ENCODE results near the gene SLC4A4. TPM values are rescaled to one million over a fixed set of nuclear protein-coding genes. Genes with fewer than 3 reads are reported as not detected.

SLC4A4 gene
- polyA plus RNA-seq, 1 of the 3 experiments (the other 2 are of a cell fraction): not detected

DNA sequence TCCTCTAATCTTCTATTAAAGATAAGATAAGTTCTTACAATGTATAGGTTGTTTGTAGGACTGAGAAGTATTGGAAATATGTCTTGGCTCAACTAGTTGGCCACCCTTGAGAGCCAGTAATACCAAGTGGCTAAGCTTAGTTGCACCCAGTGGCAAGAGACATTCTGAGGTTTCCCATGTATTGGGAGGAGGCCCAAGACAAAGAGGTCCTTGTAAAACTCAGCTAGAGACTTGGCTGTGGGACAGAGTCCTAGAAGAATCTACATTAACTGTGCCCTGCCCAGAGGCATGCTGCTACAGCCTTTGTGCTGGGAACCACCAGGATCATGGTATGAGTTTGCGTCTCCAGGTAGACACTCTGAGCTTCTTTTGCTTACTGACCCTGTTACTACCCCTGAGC lies 41.9 kb upstream of the SLC4A4 start:
- 0% methylated on average over 1 of the region's 1 CpG for WGBS (ENCODE audit: low lambda C conversion rate)
- TF ChIP-seq EZH2phosphoT487 (IDR thresholded peaks at IDR 0.05; ENCODE audit: borderline replicate concordance, low read depth) (no peak), MEF2A (IDR thresholded peaks at IDR 0.05; ENCODE audit: borderline replicate concordance, low read depth) (no peak), FOXM1 (IDR thresholded peaks at IDR 0.05; ENCODE audit: low read depth) (no peak)
- TF ChIP-seq, protein P1, sequence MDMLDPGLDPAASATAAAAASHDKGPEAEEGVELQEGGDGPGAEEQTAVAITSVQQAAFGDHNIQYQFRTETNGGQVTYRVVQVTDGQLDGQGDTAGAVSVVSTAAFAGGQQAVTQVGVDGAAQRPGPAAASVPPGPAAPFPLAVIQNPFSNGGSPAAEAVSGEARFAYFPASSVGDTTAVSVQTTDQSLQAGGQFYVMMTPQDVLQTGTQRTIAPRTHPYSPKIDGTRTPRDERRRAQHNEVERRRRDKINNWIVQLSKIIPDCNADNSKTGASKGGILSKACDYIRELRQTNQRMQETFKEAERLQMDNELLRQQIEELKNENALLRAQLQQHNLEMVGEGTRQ (IDR thresholded peaks at IDR 0.05; ENCODE audit: borderline replicate concordance, low read depth, low read length): no peak
- TF ChIP-seq, protein P2, sequence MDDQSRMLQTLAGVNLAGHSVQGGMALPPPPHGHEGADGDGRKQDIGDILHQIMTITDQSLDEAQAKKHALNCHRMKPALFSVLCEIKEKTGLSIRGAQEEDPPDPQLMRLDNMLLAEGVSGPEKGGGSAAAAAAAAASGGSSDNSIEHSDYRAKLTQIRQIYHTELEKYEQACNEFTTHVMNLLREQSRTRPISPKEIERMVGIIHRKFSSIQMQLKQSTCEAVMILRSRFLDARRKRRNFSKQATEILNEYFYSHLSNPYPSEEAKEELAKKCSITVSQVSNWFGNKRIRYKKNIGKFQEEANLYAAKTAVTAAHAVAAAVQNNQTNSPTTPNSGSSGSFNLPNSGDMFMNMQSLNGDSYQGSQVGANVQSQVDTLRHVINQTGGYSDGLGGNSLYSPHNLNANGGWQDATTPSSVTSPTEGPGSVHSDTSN (IDR thresholded peaks at IDR 0.05): no peak
- TF ChIP-seq, protein P3, sequence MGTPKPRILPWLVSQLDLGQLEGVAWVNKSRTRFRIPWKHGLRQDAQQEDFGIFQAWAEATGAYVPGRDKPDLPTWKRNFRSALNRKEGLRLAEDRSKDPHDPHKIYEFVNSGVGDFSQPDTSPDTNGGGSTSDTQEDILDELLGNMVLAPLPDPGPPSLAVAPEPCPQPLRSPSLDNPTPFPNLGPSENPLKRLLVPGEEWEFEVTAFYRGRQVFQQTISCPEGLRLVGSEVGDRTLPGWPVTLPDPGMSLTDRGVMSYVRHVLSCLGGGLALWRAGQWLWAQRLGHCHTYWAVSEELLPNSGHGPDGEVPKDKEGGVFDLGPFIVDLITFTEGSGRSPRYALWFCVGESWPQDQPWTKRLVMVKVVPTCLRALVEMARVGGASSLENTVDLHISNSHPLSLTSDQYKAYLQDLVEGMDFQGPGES (IDR thresholded peaks at IDR 0.05; ENCODE audit: low read depth, low read length): no peak
- Histone ChIP-seq H3K4me3 (ENCODE audit: low read depth in 2 of 2, low read length in 1 of 2) (no peak overlapping the region), H2AFZ (ENCODE audit: low read depth) (no peak overlapping the region), H3K27me3 (ENCODE audit: insufficient read depth) (no peaks in the 10 kb centered on the region), H3K4me2 (no peak overlapping the region), H3K9me2 (0 out of 2 replicates have a peak, but pooled peaks cover 3% of the 10 kb centered on the region), H3K9ac (no peak overlapping the region), H3F3A (replicated peaks; ENCODE audit: insufficient read depth) (no peaks in the 10 kb centered on the region), H3K9me3 (no peaks in the 10 kb centered on the region), H3K36me3 (replicated peaks in 1 of 2; ENCODE audit: control insufficient read depth in 1 of 2, insufficient read depth in 2 of 2, low read length in 1 of 2) (no peaks in the 10 kb centered on the region), H4K20me1 (ENCODE audit: insufficient read depth) (no peaks in the 10 kb centered on the region), H3K27ac (ENCODE audit: low read depth in 2 of 2, low read length in 1 of 2) (no peak overlapping the region), H3K4me1 (ENCODE audit: control insufficient read depth in 1 of 2, insufficient read depth in 2 of 2, low read depth in 1 of 2, low read length in 1 of 2) (no peaks in the 10 kb centered on the region), H3K79me2 (ENCODE audit: insufficient read depth) (no peaks in the 10 kb centered on the region)
- ChIA-PET POLR2A (no interaction called here), CTCF (no interaction called here)
- no peak for DNase-seq

DNA sequence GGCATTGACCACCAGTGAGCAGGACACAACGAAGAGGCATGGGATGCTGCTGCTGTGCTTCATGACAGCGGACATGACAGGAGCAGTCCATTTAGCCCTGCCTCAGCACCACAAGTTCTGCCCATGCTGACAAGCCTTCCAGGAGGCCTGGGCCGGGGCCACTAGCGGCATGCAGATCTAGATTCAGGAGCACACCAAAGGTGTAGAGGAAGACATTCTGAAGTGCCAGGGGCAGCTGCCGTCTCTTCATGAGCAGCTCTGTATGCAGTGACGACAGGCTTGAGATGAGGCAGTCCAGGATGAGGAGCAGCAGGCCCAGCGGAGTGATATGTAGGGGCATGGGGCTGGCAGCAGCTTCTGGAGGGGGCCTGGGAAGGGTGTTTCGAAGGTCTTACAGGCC lies 38.5 kb upstream of the SLC4A4 start:
- Histone ChIP-seq H3F3A (replicated peaks; ENCODE audit: insufficient read depth) (no peaks in the 10 kb centered on the region), H3K9me3 (no peaks in the 10 kb centered on the region), H3K27ac (ENCODE audit: low read depth in 2 of 2, low read length in 1 of 2) (no peak overlapping the region), H4K20me1 (ENCODE audit: insufficient read depth) (no peaks in the 10 kb centered on the region), H3K36me3 (replicated peaks in 1 of 2; ENCODE audit: control insufficient read depth in 1 of 2, insufficient read depth in 2 of 2, low read length in 1 of 2) (no peaks in the 10 kb centered on the region), H3K79me2 (ENCODE audit: insufficient read depth) (no peaks in the 10 kb centered on the region), H3K4me1 (ENCODE audit: control insufficient read depth in 1 of 2, insufficient read depth in 2 of 2, low read depth in 1 of 2, low read length in 1 of 2) (no peaks in the 10 kb centered on the region), H3K9ac (no peak overlapping the region), H2AFZ (ENCODE audit: low read depth) (no peak overlapping the region), H3K9me2 (no peaks in the 10 kb centered on the region), H3K4me3 (ENCODE audit: low read depth in 2 of 2, low read length in 1 of 2) (no peak overlapping the region), H3K4me2 (no peak overlapping the region), H3K27me3 (ENCODE audit: insufficient read depth) (no peaks in the 10 kb centered on the region)
- CTCF ChIA-PET: no interaction called here
- 0% methylated on average over 3 of the region's 8 CpGs for WGBS (ENCODE audit: low lambda C conversion rate)
- POLR2A ChIA-PET: no interaction called here
- TF ChIP-seq RXRA (IDR thresholded peaks at IDR 0.05; ENCODE audit: borderline replicate concordance, low read depth): no peak
- TF ChIP-seq, protein P3 (IDR thresholded peaks at IDR 0.05; ENCODE audit: low read depth, low read length): no peak
- no peak for TF ChIP-seq JUND (IDR thresholded peaks at IDR 0.05)
- no peak for TF ChIP-seq FOXM1 (IDR thresholded peaks at IDR 0.05; ENCODE audit: low read depth)
- no peak for DNase-seq
